H1 (cell line): ENCODE data around the gene PLA2G4F. TPM values are rescaled to one million over a fixed set of nuclear protein-coding genes. Genes with fewer than 3 reads are reported as not detected.
A peak's percentile ranks its signal among the peaks of the same experiment; 100 is the strongest.

Source experiments
- CTCF ChIA-PET: fragments of 300-600 bp; sonication (Branson Sonifier 250); formaldehyde crosslinking; loops from one replicate; lab custom pipeline; 2021; ENCODE audit not compliant: partially characterized antibody; lab: Charles Lee
- POLR2A ChIA-PET: fragments of 300-600 bp; sonication (Branson Sonifier 250); formaldehyde crosslinking; loops from one replicate; lab custom pipeline; 2021; ENCODE audit warnings: inconsistent platforms; ENCODE audit not compliant: partially characterized antibody; lab: Charles Lee
- DNase-seq, 2 experiments: peaks; one replicate each; pipeline versions ENCODE4 v3.0.0 to v3.0.0-alpha.2; 2010 to 2022; ENCODE audit warnings: low spot score in 2 of 2, low read depth in 1 of 2, mixed read lengths in 1 of 2
- FAIRE-seq: peaks from 2 replicates; lab custom pipeline; 2011; peaks lifted over from hg19 to GRCh38; lab: Jason Lieb, UNC
- H2AFZ ChIP-seq: 2 replicates; pipeline ENCODE4 v1.8.1; 2012; ENCODE audit warnings: low read length, inconsistent platforms
- H2AK5ac ChIP-seq: 2 replicates; pipeline ENCODE4 v1.6.1; 2013; ENCODE audit warnings: low read depth, low read length
- H2BK120ac ChIP-seq: replicated peaks from 2 replicates; pipeline ENCODE3; 2013; ENCODE audit warnings: low read depth, low read length, inconsistent platforms
- H2BK12ac ChIP-seq: 2 replicates; pipeline ENCODE4 v1.6.1; 2013; ENCODE audit warnings: low read depth, low read length
- H2BK15ac ChIP-seq: 2 replicates; pipeline ENCODE4 v1.6.1; 2013; ENCODE audit warnings: low read length
- H2BK20ac ChIP-seq: 2 replicates; pipeline ENCODE4 v1.6.1; 2013; ENCODE audit warnings: low read length
- H2BK5ac ChIP-seq: 2 replicates; pipeline ENCODE4 v1.6.1; 2013; ENCODE audit warnings: low read depth, low read length
- H3K14ac ChIP-seq: 2 replicates; pipeline ENCODE4 v1.6.1; 2013; ENCODE audit warnings: inconsistent platforms; ENCODE audit not compliant: insufficient read length
- H3K18ac ChIP-seq: 2 replicates; pipeline ENCODE4 v1.6.1; 2013; ENCODE audit warnings: low read length; ENCODE audit errors: extremely low read depth
- H3K23ac ChIP-seq: 2 replicates; pipeline ENCODE4 v1.6.1; 2013; ENCODE audit warnings: inconsistent platforms; ENCODE audit not compliant: insufficient read length
- H3K23me2 ChIP-seq: 2 replicates; pipeline ENCODE4 v1.6.1; 2013; ENCODE audit warnings: low read depth, low read length
- H3K27ac ChIP-seq: 2 replicates; pipeline ENCODE4 v1.6.1; 2011; ENCODE audit warnings: low read depth, low read length, inconsistent platforms
- H3K27me3 ChIP-seq, 4 experiments: replicated peaks in 1 of 4; 1 replicate in 1 of 4; 2 replicates in 3 of 4; pipeline versions ENCODE4 v1.6.1 to v1.8.1; 2011 to 2013; ENCODE audit warnings: low read length in 3 of 4, mild to moderate bottlenecking in 3 of 4, inconsistent platforms in 2 of 4, mixed read lengths in 2 of 4, moderate library complexity in 1 of 4; ENCODE audit not compliant: control insufficient read depth in 3 of 4, insufficient read depth in 3 of 4; ENCODE audit errors: extremely low read depth in 1 of 4
- H3K36me3 ChIP-seq, 4 experiments: 2 replicates each; pipeline versions ENCODE4 v1.6.1 to v1.8.1; 2011 to 2013; ENCODE audit warnings: mild to moderate bottlenecking in 4 of 4, low read length in 3 of 4, moderate library complexity in 2 of 4, control low read depth in 1 of 4, inconsistent platforms in 1 of 4; ENCODE audit not compliant: insufficient read depth in 4 of 4, control insufficient read depth in 2 of 4
- H3K4ac ChIP-seq: replicated peaks from 2 replicates; pipeline ENCODE3; 2013; ENCODE audit warnings: low read length, low read depth, mixed read lengths, inconsistent platforms; ENCODE audit not compliant: insufficient read length
- H3K4me1 ChIP-seq, 4 experiments: replicated peaks in 1 of 4; 1 replicate in 1 of 4; 2 replicates in 3 of 4; pipeline versions ENCODE4 v1.6.1 to v1.8.1; 2011 to 2013; ENCODE audit warnings: low read length in 3 of 4, inconsistent platforms in 2 of 4, mixed read lengths in 1 of 4; ENCODE audit not compliant: insufficient read depth in 4 of 4, control insufficient read depth in 3 of 4
- H3K4me2 ChIP-seq, 2 experiments: 2 replicates each; pipeline versions ENCODE4 v1.6.1 to v1.8.1; 2011 to 2013; ENCODE audit warnings: low read depth in 2 of 2, low read length in 2 of 2, control low read depth in 1 of 2, inconsistent platforms in 1 of 2, mild to moderate bottlenecking in 1 of 2; ENCODE audit not compliant: insufficient read depth in 1 of 2
- H3K4me3 ChIP-seq, 4 experiments: fragments of 200-600, 300-600 bp in 1 of 4; sonication (generic), shearing (Covaris generic), sonication (Bioruptor Twin) in 1 of 4; 2 replicates each; pipeline versions ENCODE4 v1.5.1 to v1.8.1; 2011 to 2016; ENCODE audit warnings: low read length in 4 of 4, low read depth in 3 of 4, control low read depth in 2 of 4, inconsistent platforms in 2 of 4, mild to moderate bottlenecking in 2 of 4, mixed read lengths in 1 of 4, moderate library complexity in 1 of 4; ENCODE audit not compliant: insufficient read depth in 2 of 4; ENCODE audit errors: extremely low read depth in 1 of 4
- H3K56ac ChIP-seq: replicated peaks from 2 replicates; pipeline ENCODE3; 2013; ENCODE audit warnings: low read depth, mild to moderate bottlenecking, mixed read lengths, low read length, inconsistent platforms; ENCODE audit not compliant: insufficient read length
- H3K79me1 ChIP-seq: 2 replicates; pipeline ENCODE4 v1.6.1; 2013; ENCODE audit warnings: low read depth, low read length, control low read depth
- H3K79me2 ChIP-seq, 2 experiments: 2 replicates each; pipeline versions ENCODE4 v1.6.1 to v1.8.1; 2012 to 2013; ENCODE audit warnings: low read length in 2 of 2, mild to moderate bottlenecking in 2 of 2, inconsistent platforms in 1 of 2; ENCODE audit not compliant: insufficient read depth in 2 of 2, control insufficient read depth in 1 of 2
- H3K9ac ChIP-seq, 4 experiments: replicated peaks in 1 of 4; 1 replicate in 1 of 4; 2 replicates in 3 of 4; pipeline versions ENCODE4 v1.6.1 to v1.8.1; 2011 to 2013; ENCODE audit warnings: low read depth in 3 of 4, low read length in 3 of 4, control low read depth in 2 of 4, mild to moderate bottlenecking in 2 of 4, moderate library complexity in 2 of 4, inconsistent platforms in 1 of 4; ENCODE audit errors: extremely low read depth in 1 of 4
- H3K9me3 ChIP-seq, 2 experiments: 2 replicates each; pipeline versions ENCODE4 v1.6.1 to v1.8.1; 2012 to 2013; ENCODE audit warnings: mild to moderate bottlenecking in 2 of 2, moderate library complexity in 2 of 2, control low read depth in 1 of 2, inconsistent platforms in 1 of 2, low read depth in 1 of 2, low read length in 1 of 2, mixed read lengths in 1 of 2; ENCODE audit not compliant: insufficient read depth in 2 of 2
- H4K20me1 ChIP-seq, 2 experiments: replicated peaks in 1 of 2; 2 replicates each; pipeline versions ENCODE3 to v1.8.1; 2011 to 2013; ENCODE audit warnings: inconsistent platforms in 2 of 2, low read length in 2 of 2, mild to moderate bottlenecking in 1 of 2; ENCODE audit not compliant: insufficient read depth in 2 of 2, control insufficient read depth in 1 of 2
- H4K5ac ChIP-seq: 2 replicates; pipeline ENCODE4 v1.6.1; 2013; ENCODE audit warnings: low read length, low read depth, mixed read lengths, inconsistent platforms; ENCODE audit not compliant: insufficient read length
- H4K8ac ChIP-seq: 2 replicates; pipeline ENCODE4 v1.8.0; 2013; ENCODE audit warnings: mild to moderate bottlenecking, moderate library complexity, low read length, inconsistent platforms; ENCODE audit not compliant: insufficient read depth; ENCODE audit errors: extremely low read depth
- H4K91ac ChIP-seq: replicated peaks from 2 replicates; pipeline ENCODE3; 2013; ENCODE audit warnings: low read length, mixed read lengths, inconsistent platforms; ENCODE audit not compliant: insufficient read length
- EZH2 ChIP-seq: fragments of 200-600 bp; sonication (generic); IDR thresholded peaks from 2 replicates; pipeline ENCODE4 v1.7.1; 2012; ENCODE audit warnings: low read depth, mild to moderate bottlenecking, moderate library complexity, low read length, inconsistent platforms; ENCODE audit not compliant: severe bottlenecking
- HDAC2 ChIP-seq, 2 experiments: fragments of 300-600 bp in 1 of 2; sonication (generic) in 1 of 2; IDR thresholded peaks; 2 replicates each; pipeline ENCODE4 v1.6.1; 2011 to 2012; ENCODE audit warnings: low read depth in 2 of 2, low read length in 2 of 2, mild to moderate bottlenecking in 2 of 2, moderate library complexity in 2 of 2, borderline replicate concordance in 1 of 2, inconsistent platforms in 1 of 2
- JUN ChIP-seq: IDR thresholded peaks from 2 replicates; pipeline ENCODE4 v1.6.1; 2011; ENCODE audit warnings: low read depth, mild to moderate bottlenecking, improper control_type of control experiment, low read length
- PHF8 ChIP-seq: fragments of 200-600 bp; sonication (generic); conservative IDR thresholded peaks from 2 replicates; pipeline ENCODE4 v1.7.1; 2012; ENCODE audit warnings: low read depth, mild to moderate bottlenecking, inconsistent platforms, low read length, moderate library complexity
- RAD21 ChIP-seq, 2 experiments: IDR thresholded peaks in 1 of 2; conservative IDR thresholded peaks in 1 of 2; 2 replicates each; pipeline ENCODE4 v1.6.1; 2011; ENCODE audit warnings: low read depth in 2 of 2, low read length in 2 of 2, improper control_type of control experiment in 1 of 2, inconsistent platforms in 1 of 2, mild to moderate bottlenecking in 1 of 2, moderate library complexity in 1 of 2
- RBBP5 ChIP-seq: IDR thresholded peaks from 2 replicates; pipeline ENCODE4 v1.7.1; 2012; ENCODE audit warnings: low read depth, mild to moderate bottlenecking, inconsistent platforms, low read length, moderate library complexity, borderline replicate concordance
- TCF12 ChIP-seq: IDR thresholded peaks from 2 replicates; pipeline ENCODE4 v1.6.1; 2011; ENCODE audit warnings: low read depth, mild to moderate bottlenecking, low read length
- USF2 ChIP-seq: IDR thresholded peaks from 2 replicates; pipeline ENCODE4 v1.6.1; 2011; ENCODE audit warnings: low read length, improper control_type of control experiment
- YY1 ChIP-seq: IDR thresholded peaks from 2 replicates; pipeline ENCODE4 v1.6.1; 2011; ENCODE audit warnings: low read depth, mild to moderate bottlenecking, low read length
- WGBS, 2 experiments: shearing (Covaris generic) in 1 of 2; methylation state at CpG; one replicate each; pipeline versions ENCODE4 v1.1.6 to v1.1.7; 2013 to 2015; ENCODE audit warnings: low lambda C conversion rate in 2 of 2, mixed read lengths in 2 of 2, inconsistent platforms in 1 of 2, low coverage in 1 of 2, missing lambda C conversion rate in 1 of 2; ENCODE audit not compliant: insufficient replicate concordance in 2 of 2, insufficient coverage in 1 of 2, insufficient read length in 1 of 2; ENCODE audit errors: extremely low coverage in 1 of 2, missing lambda C conversion rate in 1 of 2; 5-methylcytosine and 5-hydroxymethylcytosine counted together
- polyA plus RNA-seq, 7 experiments: library from polyadenylated mRNA; depleted of rRNA in 3 of 7; stranded (reverse) in 5 of 7; unstranded in 2 of 7; fragments of >200 nt in 5 of 7; fragments of 200-250 nt in 2 of 7; gene quantifications; 1 replicate in 5 of 7; 2 replicates in 1 of 7; 4 replicates in 1 of 7; pipeline versions ENCODE4 v1.2.1 to v1.2.3, GENCODE V29; 2011 to 2013; ENCODE audit warnings: missing spikeins in 2 of 7, mixed read lengths in 2 of 7
- total RNA-seq: library from RNA; stranded (reverse); fragmentation: NEBNext Ultra II Directional; extraction: Animal tissue kit (Norgen Biotek cat#: 25700); gene quantifications from 2 replicates; pipeline ENCODE4 v1.2.1, GENCODE V29; 2021

Gene PLA2G4F
- total and polyA plus RNA-seq, 2 of the 8 experiments (the other 6 are each of a cell fraction or from before 2014, with no cell fraction given) = not detected

DNA sequence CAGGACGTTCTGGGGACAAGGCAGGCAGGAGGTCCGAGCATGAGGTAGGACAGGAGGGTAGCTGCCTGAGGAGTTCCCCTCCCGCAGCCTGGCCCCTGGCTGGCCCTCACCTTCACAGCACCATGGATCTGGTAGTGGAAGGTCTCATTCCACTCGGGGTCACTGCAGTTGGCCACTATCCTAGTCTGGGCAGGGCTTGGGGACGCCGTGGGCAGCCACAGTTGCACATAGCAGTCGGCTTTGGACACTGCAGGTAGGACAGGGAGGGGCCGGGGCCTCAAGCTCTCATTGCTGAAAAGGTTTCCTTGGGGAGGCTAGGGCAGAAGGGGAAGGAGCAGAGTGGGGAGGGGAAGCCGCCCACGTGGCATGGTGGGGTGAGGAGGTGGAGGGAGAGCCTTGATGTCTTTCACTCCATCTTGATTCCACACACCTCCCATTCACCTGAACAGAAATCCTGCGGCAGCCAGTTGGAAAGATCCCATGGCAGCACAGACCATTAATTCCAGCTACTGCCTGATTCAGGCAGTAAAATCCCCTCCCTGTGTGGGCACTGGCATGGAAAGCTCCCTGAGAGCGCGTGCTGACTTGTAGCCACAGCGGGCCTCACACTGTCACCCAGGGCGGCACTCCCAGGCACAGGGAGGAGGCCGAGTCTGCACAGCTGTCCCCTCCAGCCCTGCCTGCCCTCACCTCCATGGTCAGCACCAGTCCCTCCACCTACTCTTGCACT lies 2.1 kb downstream of the PLA2G4F start:
- Histone ChIP-seq H2BK5ac (peak overlapping the region; percentile 75), H3K79me1 (no peaks in the 10 kb centered on the region), H2BK15ac (peak overlapping the region; percentile 95; the same call in 1 of the 2 replicates), H3K27ac (no peak overlapping the region), H4K91ac (no peak overlapping the region), H3K9me3 (no peaks in the 10 kb centered on the region), H3K9ac (no peak overlapping the region), H2AK5ac (peak overlapping the region; percentile 95; the same call in 1 of the 2 replicates), H3K27me3 (no peaks in the 10 kb centered on the region), H3K4me1 (peaks cover 0 to 3% (median 0%) of the 10 kb centered on the region in 4 experiments; a peak in 1 of 7 replicates), H4K5ac (no peak overlapping the region), H2BK12ac (peak overlapping the region; percentile 68; the same call in 1 of the 2 replicates), H4K8ac (peak overlapping the region; percentile 72; the same call in 1 of the 2 replicates), H3K4me2 (no peak overlapping the region), H2AFZ (peak overlapping the region; percentile 37; the same call in 1 of the 2 replicates), H3K56ac (no peak overlapping the region), H3K79me2 (no peaks in the 10 kb centered on the region), H4K20me1 (peaks cover 0 to 6% of the 10 kb centered on the region in 2 experiments), H3K4ac (no peak overlapping the region), H3K14ac (no peak overlapping the region), H2BK20ac (no peak overlapping the region), H3K36me3 (no peaks in the 10 kb centered on the region), H3K18ac (no peak overlapping the region; the same call in 1 of the 2 replicates), H2BK120ac (no peak overlapping the region), H3K23me2 (no peaks in the 10 kb centered on the region), H3K4me3 (no peak overlapping the region), H3K23ac (no peak overlapping the region)
- 91% methylated on average over 14 of the region's 16 CpGs; no CpG with 5 or more reads in 1 of the 2 experiments for WGBS, 2 experiments
- no peak for DNase-seq
- CTCF ChIA-PET = interaction anchor here (0.6 to 1.8 kb wide), 10 partner anchors 9 to 117 kb away, joined by 3 to 12 read pairs (median 4); no protein-coding TSS in a partner anchor
- FAIRE-seq = no peak
- POLR2A ChIA-PET = no interaction called here
- TF ChIP-seq TCF12 = no peak
- no peak for TF ChIP-seq EZH2
- TF ChIP-seq PHF8 = no peak
- no peak for TF ChIP-seq JUN
- TF ChIP-seq RBBP5 = no peak
- TF ChIP-seq RAD21 (IDR thresholded peaks at IDR 0.05 in 1 of 2, conservative IDR thresholded peaks at IDR 0.05 in 1 of 2; ENCODE audit: low read depth in 2 of 2, low read length in 2 of 2) = no peak
- TF ChIP-seq USF2 = no peak
- TF ChIP-seq YY1 = no peak
- TF ChIP-seq HDAC2 (IDR thresholded peaks at IDR 0.05; ENCODE audit: borderline replicate concordance in 1 of 2, low read depth in 2 of 2, low read length in 2 of 2) = no peak
